Measurements from ENCODE around the gene ATRN.

The ATRN gene

DNA sequence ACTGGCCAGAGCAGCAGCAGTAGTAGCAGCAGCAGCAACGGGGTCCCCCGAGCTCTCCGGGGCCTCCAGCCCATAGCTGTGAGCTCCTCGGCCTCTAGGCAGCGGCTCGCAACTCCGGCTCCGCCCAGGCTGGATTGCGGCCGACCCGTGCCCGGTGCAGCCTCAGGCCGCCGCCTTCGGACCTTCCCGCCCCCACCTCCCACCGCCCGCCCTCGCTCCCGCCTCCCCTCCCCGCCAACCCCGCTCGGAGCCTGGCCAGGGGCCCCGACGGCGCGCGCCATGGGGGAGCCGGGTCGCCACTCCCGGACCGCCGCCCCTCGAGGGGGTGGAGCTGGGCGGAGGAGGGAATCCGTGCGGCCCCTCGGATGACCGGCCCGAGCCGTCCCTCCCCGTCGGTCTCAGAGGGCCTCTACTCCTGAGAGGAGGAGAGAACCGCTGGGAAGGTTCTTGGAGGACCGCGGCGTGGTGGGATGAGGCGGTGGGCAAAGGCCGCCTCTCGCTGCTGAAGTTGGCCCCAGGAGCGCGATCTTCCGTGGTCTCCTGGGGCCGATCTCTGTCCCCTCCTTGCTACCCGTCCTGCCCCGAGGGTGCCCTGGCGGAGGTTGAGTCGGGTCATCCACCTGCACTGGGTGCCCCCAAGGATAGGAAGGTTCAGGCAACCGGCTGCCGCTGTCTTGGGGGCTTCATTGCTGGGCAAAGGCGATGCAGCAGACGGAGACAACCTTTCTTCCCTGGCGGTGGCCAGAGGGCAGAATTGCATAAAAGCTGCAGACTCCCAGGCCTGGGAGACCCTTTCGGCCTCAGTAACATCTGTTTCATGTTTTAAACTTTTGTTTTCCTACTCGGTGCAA, 211.3 kb downstream of the ATRN start, which contains the start of gene ADAM33:
TSS of gene ADAM33 (minus strand) at position 80 of the 851 bp plus-strand sequence. CDS start at position 74, 6 bp downstream.
- H3K79me2 ChIP-seq (ENCODE audit: insufficient read depth, low read length) = no peaks in the 10 kb centered on the region
- no peak within 1 kb of the TSS for H3K9ac ChIP-seq (ENCODE audit: low read length)
- no peaks in the 10 kb centered on the region for H3K4me1 ChIP-seq (ENCODE audit: insufficient read depth, low read length, severe bottlenecking)
- TF ChIP-seq, protein P1, sequence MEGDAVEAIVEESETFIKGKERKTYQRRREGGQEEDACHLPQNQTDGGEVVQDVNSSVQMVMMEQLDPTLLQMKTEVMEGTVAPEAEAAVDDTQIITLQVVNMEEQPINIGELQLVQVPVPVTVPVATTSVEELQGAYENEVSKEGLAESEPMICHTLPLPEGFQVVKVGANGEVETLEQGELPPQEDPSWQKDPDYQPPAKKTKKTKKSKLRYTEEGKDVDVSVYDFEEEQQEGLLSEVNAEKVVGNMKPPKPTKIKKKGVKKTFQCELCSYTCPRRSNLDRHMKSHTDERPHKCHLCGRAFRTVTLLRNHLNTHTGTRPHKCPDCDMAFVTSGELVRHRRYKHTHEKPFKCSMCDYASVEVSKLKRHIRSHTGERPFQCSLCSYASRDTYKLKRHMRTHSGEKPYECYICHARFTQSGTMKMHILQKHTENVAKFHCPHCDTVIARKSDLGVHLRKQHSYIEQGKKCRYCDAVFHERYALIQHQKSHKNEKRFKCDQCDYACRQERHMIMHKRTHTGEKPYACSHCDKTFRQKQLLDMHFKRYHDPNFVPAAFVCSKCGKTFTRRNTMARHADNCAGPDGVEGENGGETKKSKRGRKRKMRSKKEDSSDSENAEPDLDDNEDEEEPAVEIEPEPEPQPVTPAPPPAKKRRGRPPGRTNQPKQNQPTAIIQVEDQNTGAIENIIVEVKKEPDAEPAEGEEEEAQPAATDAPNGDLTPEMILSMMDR (IDR thresholded peaks at IDR 0.05; ENCODE audit: low read length) = no peak
- no peak for TF ChIP-seq EZH2 (IDR thresholded peaks at IDR 0.05; ENCODE audit: borderline replicate concordance, low read length)
- no peak within 1 kb of the TSS for H3K4me3 ChIP-seq (ENCODE audit: low read depth, low read length, poor library complexity, severe bottlenecking)
- H3K27me3 ChIP-seq (ENCODE audit: insufficient read depth, low read length) = peaks cover 6% of the 10 kb centered on the region; the same call in 1 of the 2 replicates
- H3K9me3 ChIP-seq (ENCODE audit: low read length) = no peaks in the 10 kb centered on the region
- H2AFZ ChIP-seq (ENCODE audit: low read length) = no peak within 1 kb of the TSS
- no peaks in the 10 kb centered on the region for H3K9me2 ChIP-seq (ENCODE audit: low read depth, low read length)
- no peaks in the 10 kb centered on the region for H3F3A ChIP-seq (ENCODE audit: insufficient read depth, low read length)
- no peak within 1 kb of the TSS for H3K4me2 ChIP-seq (ENCODE audit: low read length)
- no peaks in the 10 kb centered on the region for H4K20me1 ChIP-seq (ENCODE audit: insufficient read depth, low read length)
- H3K36me3 ChIP-seq (ENCODE audit: insufficient read depth, low read length) = no peaks in the 10 kb centered on the region
- no peak within 1 kb of the TSS for H3K27ac ChIP-seq (ENCODE audit: low read depth, low read length, poor library complexity, severe bottlenecking)

DNA sequence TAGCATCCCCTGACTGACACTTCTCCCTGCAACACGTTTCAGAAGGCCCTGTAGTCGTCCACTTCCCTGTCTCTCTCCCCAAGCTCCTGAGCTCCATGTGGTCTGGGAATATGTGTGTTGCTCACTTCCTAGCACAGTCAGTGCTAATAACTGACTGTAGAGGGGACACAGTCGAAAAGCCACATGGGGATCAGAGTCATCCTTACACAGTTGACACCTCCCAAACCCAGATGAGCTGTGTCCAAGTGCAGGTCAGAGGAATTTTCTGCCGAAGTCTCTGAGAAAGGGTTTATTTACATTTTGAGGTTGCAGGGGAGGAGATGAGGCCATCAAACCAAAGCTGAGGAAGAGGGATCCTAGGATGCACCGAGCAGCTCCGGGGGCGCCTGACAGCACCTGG, 214.5 kb downstream of the ATRN start:
- Histone ChIP-seq H3K4me3 (ENCODE audit: low read depth, low read length, poor library complexity, severe bottlenecking) (no peak overlapping the region), H3K4me2 (ENCODE audit: low read length) (no peak overlapping the region), H2AFZ (ENCODE audit: low read length) (no peak overlapping the region), H3F3A (ENCODE audit: insufficient read depth, low read length) (no peaks in the 10 kb centered on the region), H3K27me3 (ENCODE audit: insufficient read depth, low read length) (peaks cover 6% of the 10 kb centered on the region), H3K27ac (ENCODE audit: low read depth, low read length, poor library complexity, severe bottlenecking) (no peak overlapping the region), H3K9me3 (ENCODE audit: low read length) (no peaks in the 10 kb centered on the region), H3K36me3 (ENCODE audit: insufficient read depth, low read length) (no peaks in the 10 kb centered on the region), H3K9me2 (ENCODE audit: low read depth, low read length) (no peaks in the 10 kb centered on the region), H4K20me1 (ENCODE audit: insufficient read depth, low read length) (no peaks in the 10 kb centered on the region), H3K79me2 (ENCODE audit: insufficient read depth, low read length) (no peaks in the 10 kb centered on the region), H3K4me1 (ENCODE audit: insufficient read depth, low read length, severe bottlenecking) (no peaks in the 10 kb centered on the region), H3K9ac (ENCODE audit: low read length) (no peak overlapping the region)
- TF ChIP-seq, protein P1 (IDR thresholded peaks at IDR 0.05; ENCODE audit: low read length) = no peak
- no peak for TF ChIP-seq EZH2 (IDR thresholded peaks at IDR 0.05; ENCODE audit: borderline replicate concordance, low read length)

DNA sequence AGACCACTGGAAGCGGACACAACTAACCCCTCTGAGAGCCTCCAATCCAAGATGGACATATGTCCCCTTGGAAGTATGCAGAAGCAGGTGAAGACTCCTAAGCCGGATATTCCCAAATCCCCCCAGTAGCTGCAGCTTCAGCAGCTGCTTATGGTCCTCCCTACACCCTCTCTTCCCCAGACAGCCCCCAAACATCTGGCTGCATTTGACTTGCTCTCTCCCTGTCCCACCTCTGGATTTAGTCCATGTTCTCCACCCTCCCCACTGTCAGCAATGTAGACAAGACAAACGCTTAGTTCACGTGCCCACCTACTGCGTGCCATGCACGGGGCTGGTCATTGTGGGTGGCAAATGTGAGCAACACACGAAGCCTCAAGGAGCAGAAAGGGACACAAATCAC, 215.6 kb downstream of the ATRN start:
- H3F3A ChIP-seq (ENCODE audit: insufficient read depth, low read length) = no peaks in the 10 kb centered on the region
- no peaks in the 10 kb centered on the region for H4K20me1 ChIP-seq (ENCODE audit: insufficient read depth, low read length)
- peaks cover 6% of the 10 kb centered on the region for H3K27me3 ChIP-seq (ENCODE audit: insufficient read depth, low read length)
- no peaks in the 10 kb centered on the region for H3K9me2 ChIP-seq (ENCODE audit: low read depth, low read length)
- H3K4me2 ChIP-seq (ENCODE audit: low read length) = no peak overlapping the region
- no peak overlapping the region for H2AFZ ChIP-seq (ENCODE audit: low read length)
- H3K27ac ChIP-seq (ENCODE audit: low read depth, low read length, poor library complexity, severe bottlenecking) = no peak overlapping the region
- no peaks in the 10 kb centered on the region for H3K4me1 ChIP-seq (ENCODE audit: insufficient read depth, low read length, severe bottlenecking)
- no peak overlapping the region for H3K9ac ChIP-seq (ENCODE audit: low read length)
- no peaks in the 10 kb centered on the region for H3K79me2 ChIP-seq (ENCODE audit: insufficient read depth, low read length)
- no peak overlapping the region for H3K4me3 ChIP-seq (ENCODE audit: low read depth, low read length, poor library complexity, severe bottlenecking)
- TF ChIP-seq, protein P1 (IDR thresholded peaks at IDR 0.05; ENCODE audit: low read length) = no peak
- no peak for TF ChIP-seq EZH2 (IDR thresholded peaks at IDR 0.05; ENCODE audit: borderline replicate concordance, low read length)
- H3K9me3 ChIP-seq (ENCODE audit: low read length) = no peaks in the 10 kb centered on the region
- H3K36me3 ChIP-seq (ENCODE audit: insufficient read depth, low read length) = no peaks in the 10 kb centered on the region

All from OCI-LY1 (cell line).